Caco-2 (cell line): Measurements from ENCODE around the gene BABAM2. TPM values are rescaled to one million over a fixed set of nuclear protein-coding genes. Genes with fewer than 3 reads are reported as not detected.

Experiments
- BruUV-seq: library from RNA; stranded (reverse); fragments of 400-500 nt; replicated peaks from 2 replicates; lab custom pipeline; 2021; lab: Mats Ljungman, UMichigan
- CTCF ChIA-PET: fragments of 300-600 bp; sonication (Branson Sonifier 250); formaldehyde crosslinking; loops from one replicate; lab custom pipeline; 2022; ENCODE audit warnings: antibody characterized with exemption; lab: Charles Lee
- POLR2A ChIA-PET: fragments of 300-600 bp; sonication (Branson Sonifier 250); formaldehyde crosslinking; loops from one replicate; lab custom pipeline; 2022; ENCODE audit warnings: antibody characterized with exemption; lab: Charles Lee
- DNase-seq, 2 experiments: peaks; one replicate each; pipeline versions ENCODE4 v3.0.0 to v3.0.0-alpha.2; 2020 to 2022
- H3K27me3 ChIP-seq: replicated peaks from 2 replicates; pipeline ENCODE4 v1.6.0; 2011; ENCODE audit warnings: low read length; ENCODE audit not compliant: control insufficient read depth, insufficient read depth
- H3K36me3 ChIP-seq: 2 replicates; pipeline ENCODE4 v1.5.1; 2011; ENCODE audit warnings: low read length; ENCODE audit not compliant: control insufficient read depth, insufficient read depth
- H3K4me1 ChIP-seq: fragments of 250-450 bp; sonication (Bioruptor Pico); 2 replicates; pipeline ENCODE4 v1.5.1; 2020; ENCODE audit warnings: mild to moderate bottlenecking
- H3K4me3 ChIP-seq: 2 replicates; pipeline ENCODE4 v1.5.1; 2011; ENCODE audit warnings: low read depth, mild to moderate bottlenecking, control low read depth, low read length
- H3K9me3 ChIP-seq: fragments of 250-450 bp; sonication (Bioruptor Pico); 2 replicates; pipeline ENCODE4 v1.5.1; 2020; ENCODE audit warnings: mild to moderate bottlenecking, moderate library complexity
- H3K27ac Mint-ChIP-seq: one replicate; pipeline ENCODE4 v1.8.0; 2022; ENCODE audit warnings: mixed read lengths; ENCODE audit not compliant: unreplicated experiment
- H3K27me3 Mint-ChIP-seq: one replicate; pipeline ENCODE4 v1.8.0; 2022; ENCODE audit warnings: mixed read lengths; ENCODE audit not compliant: insufficient read depth, unreplicated experiment
- H3K36me3 Mint-ChIP-seq: one replicate; pipeline ENCODE4 v1.8.0; 2022; ENCODE audit warnings: mild to moderate bottlenecking, mixed read lengths; ENCODE audit not compliant: insufficient read depth, unreplicated experiment
- H3K4me1 Mint-ChIP-seq: one replicate; pipeline ENCODE4 v1.8.0; 2022; ENCODE audit warnings: low read depth, mixed read lengths; ENCODE audit not compliant: unreplicated experiment
- H3K4me3 Mint-ChIP-seq: one replicate; pipeline ENCODE4 v1.8.0; 2022; ENCODE audit warnings: mild to moderate bottlenecking, moderate library complexity, mixed read lengths; ENCODE audit not compliant: unreplicated experiment
- H3K9me3 Mint-ChIP-seq: one replicate; pipeline ENCODE4 v1.8.0; 2022; ENCODE audit warnings: mixed read lengths; ENCODE audit not compliant: unreplicated experiment
- CTCF ChIP-seq, 2 experiments: fragments of 200-600 bp in 1 of 2; IDR thresholded peaks; 1 replicate in 1 of 2; 2 replicates in 1 of 2; pipeline versions ENCODE4 v1.5.1 to v1.8.0; 2011 to 2022; ENCODE audit warnings: antibody characterized with exemption in 1 of 2, control low read depth in 1 of 2, inconsistent platforms in 1 of 2, low read depth in 1 of 2, low read length in 1 of 2, mild to moderate bottlenecking in 1 of 2, moderate library complexity in 1 of 2; ENCODE audit not compliant: insufficient read depth in 1 of 2, severe bottlenecking in 1 of 2, unreplicated experiment in 1 of 2
- intact Hi-C: fragments of 100-400 bp; cut with micrococcal nuclease; formaldehyde crosslinking; loops from one replicate; pipeline ENCODE4 v1.10.0; 2022; ENCODE audit not compliant: unreplicated experiment
- total RNA-seq: library from RNA; stranded (reverse); gene quantifications from 2 replicates; pipeline ENCODE4 v1.2.3, GENCODE V29; 2022

BABAM2 gene
- total RNA-seq, 1 experiment from 2014 or later: 57.3 TPM

GRCh38 chr2:27996156-27996922 is 105.8 kb downstream of the BABAM2 start:
- TF ChIP-seq CTCF (IDR thresholded peaks at IDR 0.05; ENCODE audit: insufficient read depth in 1 of 2, low read depth in 1 of 2, low read length in 1 of 2, severe bottlenecking in 1 of 2, unreplicated experiment in 1 of 2): no peak
- Histone ChIP-seq H3K36me3 (no peaks in the 10 kb centered on the region), H3K9me3 (no peaks in the 10 kb centered on the region), H3K4me3 (no peak overlapping the region), H3K4me1 (peaks cover 33% of the 10 kb centered on the region), H3K27me3 (no peaks in the 10 kb centered on the region)
- no TSS peak for BruUV-seq
- Mint-ChIP-seq H3K9me3 (peaks cover 11% of the 10 kb centered on the region), H3K36me3 (no peaks in the 10 kb centered on the region), H3K27me3 (no peaks in the 10 kb centered on the region), H3K4me3 (no peak overlapping the region), H3K27ac (peak overlapping the region; percentile 42), H3K4me1 (peaks cover 20% of the 10 kb centered on the region)
- ChIA-PET POLR2A (interaction anchor here (0.6 kb wide), 1 partner anchor 13 kb away, joined by 3 read pairs; no protein-coding TSS in a partner anchor), CTCF (interaction anchor here (0.6 kb wide), 1 partner anchor 179 kb away, joined by 8 read pairs; no protein-coding TSS in a partner anchor)
- intact Hi-C loops: no loop called here
- no peak for DNase-seq

- Histone ChIP-seq H3K4me3 (no peak overlapping the region), H3K36me3 (no peaks in the 10 kb centered on the region), H3K27me3 (no peaks in the 10 kb centered on the region), H3K4me1 (no peaks in the 10 kb centered on the region), H3K9me3 (no peaks in the 10 kb centered on the region)
- no peak for TF ChIP-seq CTCF (IDR thresholded peaks at IDR 0.05; ENCODE audit: insufficient read depth in 1 of 2, low read depth in 1 of 2, low read length in 1 of 2, severe bottlenecking in 1 of 2, unreplicated experiment in 1 of 2)
- no peaks in the 10 kb centered on the region for H3K36me3 Mint-ChIP-seq
- H3K9me3 Mint-ChIP-seq: peaks cover 19% of the 10 kb centered on the region
- H3K4me1 Mint-ChIP-seq: peaks cover 19% of the 10 kb centered on the region
- H3K4me3 Mint-ChIP-seq: no peak overlapping the region
- intact Hi-C loops: no loop called here
- H3K27ac Mint-ChIP-seq: no peak overlapping the region
- H3K27me3 Mint-ChIP-seq: no peaks in the 10 kb centered on the region
- no peak for DNase-seq
- ChIA-PET CTCF (no interaction called here), POLR2A (no interaction called here)
- BruUV-seq: no TSS peak
Observed at GRCh38 chr2:28000287-28000686, 109.8 kb downstream of the BABAM2 start.

GRCh38 chr2:28002181-28002580 is 111.7 kb downstream of the BABAM2 start:
- DNase-seq: no peak
- Mint-ChIP-seq H3K36me3 (no peaks in the 10 kb centered on the region), H3K27me3 (no peaks in the 10 kb centered on the region), H3K4me3 (no peak overlapping the region), H3K9me3 (peaks cover 19% of the 10 kb centered on the region), H3K27ac (no peak overlapping the region), H3K4me1 (peaks cover 10% of the 10 kb centered on the region)
- no peak overlapping the region for H3K4me3 ChIP-seq
- no peaks in the 10 kb centered on the region for H3K4me1 ChIP-seq
- intact Hi-C loops: no loop called here
- TF ChIP-seq CTCF (IDR thresholded peaks at IDR 0.05; ENCODE audit: insufficient read depth in 1 of 2, low read depth in 1 of 2, low read length in 1 of 2, severe bottlenecking in 1 of 2, unreplicated experiment in 1 of 2): no peak
- ChIA-PET POLR2A (no interaction called here), CTCF (no interaction called here)
- no peaks in the 10 kb centered on the region for H3K27me3 ChIP-seq
- no peaks in the 10 kb centered on the region for H3K9me3 ChIP-seq
- no peaks in the 10 kb centered on the region for H3K36me3 ChIP-seq
- no TSS peak for BruUV-seq
